GM19025 (cell line): Measurements from ENCODE around the gene SURF4.

Experiments
- ATAC-seq: cut with Tn5 transposase; IDR thresholded peaks from one replicate; pipeline ENCODE4 v1.9.1; 2021; ENCODE audit warnings: mild to moderate bottlenecking, low read depth, moderate library complexity; ENCODE audit not compliant: unreplicated experiment

SURF4 gene

DNA sequence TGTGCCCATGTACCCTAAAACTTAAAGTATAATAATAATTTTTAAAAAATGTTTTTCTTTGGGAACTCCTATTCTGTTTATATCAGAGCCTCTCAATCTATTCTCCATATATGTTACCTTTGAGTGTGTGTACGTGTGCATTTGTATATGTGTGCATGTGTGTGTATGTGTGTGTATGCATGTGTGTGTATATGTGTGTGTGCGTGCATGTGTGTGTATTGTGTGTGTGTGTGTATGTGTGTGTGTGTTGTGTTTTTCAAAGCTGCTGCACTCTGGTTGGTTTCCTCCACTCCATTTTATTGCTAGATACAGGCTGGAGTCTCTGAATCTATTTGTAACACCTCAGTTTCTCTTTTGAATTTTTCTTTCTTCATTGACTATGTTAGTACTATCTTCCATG is 59.9 kb downstream of the SURF4 start:
- ATAC-seq = no peak
